Activated T-helper 1 cell treated with Interleukin-2 at 50 U/mL for 16 hours (primary cell): ENCODE results near the gene KCNAB2.
"Not testable (repeated sequence)": the region's sequence is repeated elsewhere in the genome, so short reads cannot be mapped to it uniquely, and the experiment has no call there.

Experiments used
- DNase-seq: peaks from one replicate; pipeline ENCODE4 v3.0.0-alpha.2; 2020; ENCODE audit warnings: low read depth

KCNAB2 gene

GRCh38 chr1:6010554-6010953 lies 35.1 kb upstream of the KCNAB2 start:
- no peak for DNase-seq

- no peak for DNase-seq
These were observed 34.3 kb upstream of the KCNAB2 start for GRCh38 chr1:6011161-6011945.

GRCh38 chr1:6011946-6012258 lies 33.8 kb upstream of the KCNAB2 start:
- no peak for DNase-seq

GRCh38 chr1:6012529-6013318 lies 33.0 kb upstream of the KCNAB2 start:
- DNase-seq = no peak

- no peak for DNase-seq
These were observed 32.2 kb upstream of the KCNAB2 start for GRCh38 chr1:6013491-6013890.

GRCh38 chr1:6014130-6014999 lies 31.3 kb upstream of the KCNAB2 start:
- DNase-seq = no peak

- no peak for DNase-seq
These were observed 29.4 kb upstream of the KCNAB2 start for GRCh38 chr1:6016191-6016865.

- DNase-seq = not testable (repeated sequence)
These were observed 28.0 kb upstream of the KCNAB2 start for GRCh38 chr1:6017654-6018053.

- no peak for DNase-seq
These were observed 26.4 kb upstream of the KCNAB2 start for GRCh38 chr1:6019166-6019845.

- DNase-seq = no peak
These were observed 23.5 kb upstream of the KCNAB2 start for GRCh38 chr1:6022193-6022592.

GRCh38 chr1:6023346-6023745 lies 22.3 kb upstream of the KCNAB2 start:
- no peak for DNase-seq

GRCh38 chr1:6024376-6024775 lies 21.3 kb upstream of the KCNAB2 start:
- no peak for DNase-seq

- DNase-seq = no peak
These were observed 20.2 kb upstream of the KCNAB2 start for GRCh38 chr1:6025269-6026094.

GRCh38 chr1:6026095-6026809 lies 19.4 kb upstream of the KCNAB2 start:
- peak; percentile 91 for DNase-seq

GRCh38 chr1:6027591-6027990 lies 18.1 kb upstream of the KCNAB2 start:
- DNase-seq = no peak

- DNase-seq = peak; percentile 51
These were observed 17.4 kb upstream of the KCNAB2 start for GRCh38 chr1:6028042-6028850.

GRCh38 chr1:6029351-6029750 lies 16.3 kb upstream of the KCNAB2 start:
- DNase-seq = no peak

- DNase-seq = no peak
These were observed 15.6 kb upstream of the KCNAB2 start for GRCh38 chr1:6030132-6030531.
